K562 (cell line): Measurements from ENCODE around the gene SLC27A6.

ENCODE experiments used
- CBX2 ChIP-seq: fragments of 200-600 bp; sonication (generic); IDR thresholded peaks from one replicate; pipeline ENCODE4 v1.6.1; 2012; ENCODE audit warnings: mild to moderate bottlenecking, low read length, inconsistent platforms; ENCODE audit not compliant: insufficient read depth, poor library complexity, severe bottlenecking
- CTCF ChIP-seq, 3 experiments: IDR thresholded peaks in 2 of 3; conservative IDR thresholded peaks in 1 of 3; 2 replicates each; pipeline ENCODE4 v1.5.1; 2011 to 2012; ENCODE audit warnings: low read length in 3 of 3, mild to moderate bottlenecking in 3 of 3, control low read depth in 2 of 3, improper control_type of control experiment in 1 of 3, inconsistent platforms in 1 of 3, low read depth in 1 of 3, mixed read lengths in 1 of 3, moderate library complexity in 1 of 3; ENCODE audit not compliant: insufficient read depth in 2 of 3
- NFYB ChIP-seq: IDR thresholded peaks from 2 replicates; pipeline ENCODE4 v1.6.1; 2011; ENCODE audit warnings: mild to moderate bottlenecking, moderate library complexity; ENCODE audit not compliant: insufficient read length; ENCODE audit errors: extremely low read depth
- SNIP1 ChIP-seq: fragments of 450-650 bp; IDR thresholded peaks from 2 replicates; pipeline ENCODE4 v1.7.1; 2017; ENCODE audit warnings: low read depth, mild to moderate bottlenecking

GRCh38 chr5:129046151-129046550, 80.9 kb downstream of the SLC27A6 start:
- no peak for TF ChIP-seq CTCF (IDR thresholded peaks at IDR 0.05 in 2 of 3, conservative IDR thresholded peaks at IDR 0.05 in 1 of 3; ENCODE audit: insufficient read depth in 2 of 3, low read depth in 1 of 3, low read length in 3 of 3)
- TF ChIP-seq CBX2, result no peak
- no peak for TF ChIP-seq NFYB
- no peak for TF ChIP-seq SNIP1
